Stomach (tissue), 4 donors: ENCODE measurements around the gene ELMOD3.

ENCODE experiments used
- CTCF ChIP-seq, 7 experiments: fragments of 450-650 bp in 4 of 7; fragments of 200-600 bp in 3 of 7; sonication (generic) in 3 of 7; IDR thresholded peaks; one replicate each; pipeline ENCODE4 v1.5.1; 2016 to 2019; ENCODE audit warnings: antibody characterized with exemption in 7 of 7, control low read depth in 2 of 7, mild to moderate bottlenecking in 1 of 7
- POLR2A ChIP-seq, 4 donors: fragments of 450-650 bp; IDR thresholded peaks; one replicate each; pipeline ENCODE4 v1.6.1; 2016; ENCODE audit warnings: antibody characterized with exemption in 4 of 4, control low read depth in 2 of 4, mild to moderate bottlenecking in 1 of 4, moderate library complexity in 1 of 4
- POLR2AphosphoS5 ChIP-seq, 3 donors: sonication (generic); formaldehyde crosslinking; IDR thresholded peaks; one replicate each; pipeline ENCODE4 v1.6.1; 2016; ENCODE audit warnings: antibody characterized with exemption in 3 of 3

- TF ChIP-seq POLR2A (IDR thresholded peaks at IDR 0.05) (no peak), CTCF (IDR thresholded peaks at IDR 0.05) (no peak), POLR2AphosphoS5 (IDR thresholded peaks at IDR 0.05) (no peak)
Measured at GRCh38 chr2:85368921-85369320, 14.4 kb downstream of the ELMOD3 start.
